HepG2 (cell line): ENCODE results near the gene CABP4. TPM values are rescaled to one million over a fixed set of nuclear protein-coding genes. Genes with fewer than 3 reads are reported as not detected.

ENCODE experiments used
- BATF2 ChIP-seq: sonication (generic); formaldehyde crosslinking; IDR thresholded peaks from 2 replicates; pipeline ENCODE4 v1.8.0; 2022; ENCODE audit warnings: mild to moderate bottlenecking, missing genetic modification reagents, moderate library complexity
- CEBPZ ChIP-seq: IDR thresholded peaks from 2 replicates; pipeline ENCODE4 v1.6.1; 2012; ENCODE audit warnings: low read length, improper control_type of control experiment
- CREBL2 ChIP-seq: sonication (generic); formaldehyde crosslinking; IDR thresholded peaks from 2 replicates; pipeline ENCODE4 v1.8.1; 2023; ENCODE audit warnings: missing genetic modification reagents, mild to moderate bottlenecking, borderline replicate concordance
- E2F5 ChIP-seq: sonication (generic); formaldehyde crosslinking; conservative IDR thresholded peaks from 2 replicates; pipeline ENCODE4 v1.4.0; 2020; ENCODE audit warnings: missing genetic modification reagents
- ETS1 ChIP-seq: sonication (generic); formaldehyde crosslinking; IDR thresholded peaks from 2 replicates; pipeline ENCODE4 v1.4.0; 2020; ENCODE audit warnings: missing genetic modification reagents
- HDAC1 ChIP-seq: sonication (generic); formaldehyde crosslinking; IDR thresholded peaks from 2 replicates; pipeline ENCODE4 v1.5.1; 2020; ENCODE audit warnings: mild to moderate bottlenecking, missing genetic modification reagents
- HIC2 ChIP-seq: sonication (generic); formaldehyde crosslinking; IDR thresholded peaks from 2 replicates; pipeline ENCODE4 v1.9.0; 2022; ENCODE audit warnings: low read depth, missing genetic modification reagents
- LCORL ChIP-seq, 2 experiments: fragments of 450-650 bp in 1 of 2; sonication (generic) in 1 of 2; formaldehyde crosslinking in 1 of 2; IDR thresholded peaks; 2 replicates each; pipeline versions ENCODE4 v1.5.0 to v1.6.1; 2017 to 2020; ENCODE audit warnings: antibody characterized with exemption in 1 of 2, missing genetic modification reagents in 1 of 2
- PPARG ChIP-seq: conservative IDR thresholded peaks from 2 replicates; pipeline ENCODE4 v1.6.1; 2016; ENCODE audit warnings: missing biosample characterization, missing genetic modification reagents
- SMARCC2 ChIP-seq: fragments of 450-650 bp; IDR thresholded peaks from 2 replicates; pipeline ENCODE4 v1.6.1; 2017; ENCODE audit warnings: antibody characterized with exemption, mild to moderate bottlenecking
- TBX3 ChIP-seq: fragments of 450-650 bp; IDR thresholded peaks from 2 replicates; pipeline ENCODE4 v1.6.1; 2017; ENCODE audit warnings: antibody characterized with exemption, mild to moderate bottlenecking, inconsistent platforms, borderline replicate concordance
- ZBTB42 ChIP-seq: sonication (generic); formaldehyde crosslinking; IDR thresholded peaks from 2 replicates; pipeline ENCODE4 v1.5.0; 2020; ENCODE audit warnings: mild to moderate bottlenecking, missing genetic modification reagents
- ZNF207 ChIP-seq: fragments of 450-650 bp; IDR thresholded peaks from 2 replicates; pipeline ENCODE4 v1.6.1; 2016; ENCODE audit warnings: antibody characterized with exemption, borderline replicate concordance
- ZNF660 ChIP-seq: sonication (generic); formaldehyde crosslinking; IDR thresholded peaks from 2 replicates; pipeline ENCODE4 v1.5.1; 2020; ENCODE audit warnings: mild to moderate bottlenecking, low read depth, missing genetic modification reagents, borderline replicate concordance
- ZSCAN22 ChIP-seq: sonication (generic); formaldehyde crosslinking; IDR thresholded peaks from 2 replicates; pipeline ENCODE4 v1.4.0; 2020; ENCODE audit warnings: mild to moderate bottlenecking, missing genetic modification reagents
- polyA plus RNA-seq, 8 experiments: library from polyadenylated mRNA; depleted of rRNA in 3 of 8; stranded (reverse) in 7 of 8; unstranded in 1 of 8; fragments of >200 nt; fragmentation: Illumina TruSeq in 4 of 8; extraction: Trizol in 4 of 8; gene quantifications; 2 replicates each; pipeline versions ENCODE4 v1.2.1 to v1.2.3, GENCODE V29; 2011 to 2016; ENCODE audit warnings: low read depth in 4 of 8, missing spikeins in 1 of 8, mixed read lengths in 1 of 8; ENCODE audit not compliant: insufficient read depth in 1 of 8
- total RNA-seq, 5 experiments: library from RNA; depleted of rRNA; stranded (reverse); fragments of >200 nt; fragmentation: Illumina TruSeq; extraction: Trizol; gene quantifications; 2 replicates each; pipeline ENCODE4 v1.2.3, GENCODE V29; 2016; ENCODE audit warnings: low read depth in 1 of 5

Gene CABP4
- total and polyA plus RNA-seq, 2 of the 13 experiments (the other 11 are each of a cell fraction or from before 2014, with no cell fraction given) = not detected

- TF ChIP-seq CEBPZ = no peak
- no peak for TF ChIP-seq ZSCAN22 (CRISPR knock-in tag)
- no peak for TF ChIP-seq BATF2
- TF ChIP-seq CREBL2 = no peak
- TF ChIP-seq HIC2 (CRISPR knock-in tag) = no peak
- TF ChIP-seq HDAC1 (CRISPR knock-in tag) = peak; percentile 48
- TF ChIP-seq ZNF207 = no peak
- TF ChIP-seq LCORL (IDR thresholded peaks at IDR 0.05) = no peak
- TF ChIP-seq LCORL (CRISPR knock-in tag; IDR thresholded peaks at IDR 0.05) = peak; percentile 51; the same call in 1 of the 2 replicates
- TF ChIP-seq ETS1 (CRISPR knock-in tag) = no peak
- no peak for TF ChIP-seq TBX3
- no peak for TF ChIP-seq PPARG (CRISPR knock-in tag)
- no peak for TF ChIP-seq ZBTB42 (CRISPR knock-in tag)
- no peak for TF ChIP-seq E2F5 (CRISPR knock-in tag)
- TF ChIP-seq ZNF660 (CRISPR knock-in tag) = no peak; the same call in 1 of the 2 replicates
- no peak for TF ChIP-seq SMARCC2
Observed at GRCh38 chr11:67464411-67465188, 9.4 kb downstream of the CABP4 start (continued).
